ENCODE results near the gene GLUD1. TPM values are rescaled to one million over a fixed set of nuclear protein-coding genes. Genes with fewer than 3 reads are reported as not detected.

GLUD1 gene
- polyA plus RNA-seq, 3 donors = 63.6 to 175 (median 163) TPM

DNA sequence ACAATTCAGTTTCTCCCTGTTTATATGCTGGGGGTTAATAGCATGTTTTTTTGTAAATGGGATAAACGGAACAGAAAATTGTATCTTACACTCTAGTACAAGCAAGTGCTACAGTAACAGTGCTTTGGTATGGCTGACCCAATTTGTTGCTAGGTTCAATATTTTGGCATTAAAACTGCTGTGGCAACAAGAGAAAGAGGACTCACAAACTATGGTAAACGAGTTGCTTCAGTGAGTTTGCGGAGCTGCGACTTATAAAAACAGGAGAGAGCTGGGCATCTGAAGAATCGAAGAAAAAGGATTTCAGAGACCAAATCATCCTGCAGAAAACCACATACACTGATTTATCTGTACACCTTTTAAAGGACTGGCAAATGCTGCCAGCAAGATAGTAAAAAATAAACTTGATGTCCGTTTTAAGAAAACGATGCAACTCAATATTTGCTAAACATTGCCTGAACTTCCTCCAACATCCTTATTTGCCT lies 2.2 kb downstream of the GLUD1 start:
- H3K27ac Mint-ChIP-seq = peak overlapping the region in 5 of 7 donors; percentile 47 to 92 (median 88)
- H3K27ac ChIP-seq (ENCODE audit: low read depth in 1 of 2, low read length in 2 of 2) = peak overlapping the region in 1 of 2 donors; percentile 94
- peaks cover 86% of the 10 kb centered on the region for H3K79me2 ChIP-seq (ENCODE audit: insufficient read depth, low read length)
- intact Hi-C loops (cut with micrococcal nuclease) = loop anchor here (5.0 to 10.0 kb wide), 2 partner anchors 118 to 120 kb away; no protein-coding TSS in a partner anchor
- DNase-seq = peak in 1 of 3 donors; percentile 7
- TF ChIP-seq, protein P1, sequence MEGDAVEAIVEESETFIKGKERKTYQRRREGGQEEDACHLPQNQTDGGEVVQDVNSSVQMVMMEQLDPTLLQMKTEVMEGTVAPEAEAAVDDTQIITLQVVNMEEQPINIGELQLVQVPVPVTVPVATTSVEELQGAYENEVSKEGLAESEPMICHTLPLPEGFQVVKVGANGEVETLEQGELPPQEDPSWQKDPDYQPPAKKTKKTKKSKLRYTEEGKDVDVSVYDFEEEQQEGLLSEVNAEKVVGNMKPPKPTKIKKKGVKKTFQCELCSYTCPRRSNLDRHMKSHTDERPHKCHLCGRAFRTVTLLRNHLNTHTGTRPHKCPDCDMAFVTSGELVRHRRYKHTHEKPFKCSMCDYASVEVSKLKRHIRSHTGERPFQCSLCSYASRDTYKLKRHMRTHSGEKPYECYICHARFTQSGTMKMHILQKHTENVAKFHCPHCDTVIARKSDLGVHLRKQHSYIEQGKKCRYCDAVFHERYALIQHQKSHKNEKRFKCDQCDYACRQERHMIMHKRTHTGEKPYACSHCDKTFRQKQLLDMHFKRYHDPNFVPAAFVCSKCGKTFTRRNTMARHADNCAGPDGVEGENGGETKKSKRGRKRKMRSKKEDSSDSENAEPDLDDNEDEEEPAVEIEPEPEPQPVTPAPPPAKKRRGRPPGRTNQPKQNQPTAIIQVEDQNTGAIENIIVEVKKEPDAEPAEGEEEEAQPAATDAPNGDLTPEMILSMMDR (IDR thresholded peaks at IDR 0.05) = no peak
- H2AFZ ChIP-seq (ENCODE audit: insufficient read depth, low read depth, low read length, poor library complexity, severe bottlenecking) = peak overlapping the region; percentile 56
- WGBS (ENCODE audit: insufficient coverage) = no CpG with 5 or more reads among the region's 7 CpGs
- peaks cover 12 to 37% of the 10 kb centered on the region in 2 donors for H3K36me3 ChIP-seq (replicated peaks in 1 of 2; ENCODE audit: control insufficient read depth in 1 of 2, insufficient read depth in 2 of 2, low read length in 2 of 2)
- H3K4me2 ChIP-seq (replicated peaks; ENCODE audit: extremely low read depth, low read length, poor library complexity, severe bottlenecking) = peak overlapping the region; percentile 92
- peak overlapping the region; percentile 52 to 82 (median 73) for H3K4me3 ChIP-seq (replicated peaks in 1 of 3; ENCODE audit: low read depth in 2 of 3, low read length in 3 of 3)
- peaks cover 67% of the 10 kb centered on the region for H4K20me1 ChIP-seq (ENCODE audit: insufficient read depth, low read length)
- no peaks in the 10 kb centered on the region for H3K9me3 Mint-ChIP-seq
- H3K36me3 Mint-ChIP-seq = peaks cover 19 to 28% of the 10 kb centered on the region in 2 donors
- H3K4me1 ChIP-seq (ENCODE audit: control insufficient read depth in 1 of 2, insufficient read depth in 2 of 2, low read length in 2 of 2) = peaks cover 38 to 48% of the 10 kb centered on the region in 2 donors
- H3K27me3 ChIP-seq (ENCODE audit: control insufficient read depth in 2 of 2, insufficient read depth in 2 of 2, low read length in 2 of 2) = no peaks in the 10 kb centered on the region
- peak overlapping the region; percentile 88 to 90 for H3K4me3 Mint-ChIP-seq
- peaks cover 42% of the 10 kb centered on the region for H3K4me1 Mint-ChIP-seq
- peak overlapping the region; percentile 95 for H3K9ac ChIP-seq (ENCODE audit: insufficient read depth, low read length, poor library complexity, severe bottlenecking)
- no peaks in the 10 kb centered on the region for H3K27me3 Mint-ChIP-seq (ENCODE audit: low read depth in 3 of 3)
- no peaks in the 10 kb centered on the region for H3K9me3 ChIP-seq (replicated peaks in 1 of 2; ENCODE audit: control insufficient read depth in 1 of 2, insufficient read depth in 1 of 2, low read length in 2 of 2)

- no CpG with 5 or more reads among the region's 4 CpGs for WGBS (ENCODE audit: insufficient coverage)
These were observed 3.9 kb downstream of the GLUD1 start for GRCh38 chr10:87090779-87091178.

More at GRCh38 chr10:87090779-87091178, 3.9 kb downstream of the GLUD1 start:
- Histone ChIP-seq H3K27me3 (ENCODE audit: control insufficient read depth in 2 of 2, insufficient read depth in 2 of 2, low read length in 2 of 2) (no peaks in the 10 kb centered on the region), H3K4me1 (ENCODE audit: control insufficient read depth in 1 of 2, insufficient read depth in 2 of 2, low read length in 2 of 2) (peaks cover 31 to 41% of the 10 kb centered on the region in 2 donors), H3K79me2 (ENCODE audit: insufficient read depth, low read length) (peaks cover 86% of the 10 kb centered on the region), H3K4me3 (replicated peaks in 1 of 3; ENCODE audit: low read depth in 2 of 3, low read length in 3 of 3) (no peak overlapping the region), H4K20me1 (ENCODE audit: insufficient read depth, low read length) (peaks cover 82% of the 10 kb centered on the region), H3K9ac (ENCODE audit: insufficient read depth, low read length, poor library complexity, severe bottlenecking) (no peak overlapping the region), H3K4me2 (replicated peaks; ENCODE audit: extremely low read depth, low read length, poor library complexity, severe bottlenecking) (no peak overlapping the region), H3K9me3 (replicated peaks in 1 of 2; ENCODE audit: control insufficient read depth in 1 of 2, insufficient read depth in 1 of 2, low read length in 2 of 2) (no peaks in the 10 kb centered on the region), H2AFZ (ENCODE audit: insufficient read depth, low read depth, low read length, poor library complexity, severe bottlenecking) (no peak overlapping the region), H3K36me3 (replicated peaks in 1 of 2; ENCODE audit: control insufficient read depth in 1 of 2, insufficient read depth in 2 of 2, low read length in 2 of 2) (peaks cover 12 to 39% of the 10 kb centered on the region in 2 donors), H3K27ac (ENCODE audit: low read depth in 1 of 2, low read length in 2 of 2) (no peak overlapping the region)
- Mint-ChIP-seq H3K4me1 (peaks cover 46% of the 10 kb centered on the region), H3K4me3 (no peak overlapping the region), H3K27me3 (ENCODE audit: low read depth in 3 of 3) (no peaks in the 10 kb centered on the region), H3K9me3 (no peaks in the 10 kb centered on the region), H3K36me3 (peaks cover 24 to 39% of the 10 kb centered on the region in 2 donors), H3K27ac (no peak overlapping the region)
- TF ChIP-seq, protein P1 (IDR thresholded peaks at IDR 0.05) = no peak
- intact Hi-C loops (cut with micrococcal nuclease) = loop anchor here (5.0 to 10.0 kb wide), 2 partner anchors 116 to 118 kb away; no protein-coding TSS in a partner anchor
- DNase-seq = no peak
